GM18873 (cell line): ENCODE data around the gene FCHO1.
"Not testable (repeated sequence)": the region's sequence is repeated elsewhere in the genome, so short reads cannot be mapped to it uniquely, and the experiment has no call there.

Experiments
- ATAC-seq: cut with Tn5 transposase; IDR thresholded peaks from one replicate; pipeline ENCODE4 v1.9.1; 2021; ENCODE audit warnings: mild to moderate bottlenecking, moderate library complexity, moderate number of reproducible peaks; ENCODE audit not compliant: unreplicated experiment, low FRiP score

Gene FCHO1

DNA sequence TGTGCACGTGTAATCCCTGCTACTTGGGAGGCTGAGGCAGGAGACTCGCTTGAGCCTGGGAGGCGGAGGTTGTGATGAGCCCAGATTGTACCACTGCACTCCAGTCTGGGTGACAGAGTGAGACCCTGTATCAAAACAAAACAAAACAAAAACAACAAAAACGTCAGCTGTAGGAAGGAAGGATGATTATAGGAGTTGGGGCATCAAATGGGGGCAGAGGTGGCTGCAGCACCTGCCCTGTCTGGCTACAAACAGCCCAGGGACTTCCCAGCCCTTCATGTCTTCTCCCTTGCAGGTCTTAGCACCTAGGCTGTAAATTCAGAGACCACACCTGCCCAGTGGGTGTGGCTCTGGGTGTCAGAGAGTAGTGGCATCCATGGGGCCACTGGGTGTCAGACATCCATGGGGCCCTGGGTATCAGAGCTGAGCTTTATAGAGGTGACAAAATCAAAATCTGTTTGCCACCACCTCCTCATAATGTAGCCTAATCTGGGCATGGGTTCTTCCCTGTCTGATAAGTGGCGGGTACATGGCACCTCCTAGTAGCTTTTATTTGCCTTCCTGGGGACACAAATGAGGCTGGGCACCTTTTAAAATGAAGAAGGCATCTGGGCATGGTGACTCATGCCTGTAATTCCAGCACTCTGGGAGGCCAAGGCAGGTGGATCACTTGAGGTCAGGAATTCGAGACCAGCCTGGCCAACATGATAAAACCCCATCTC lies 38.9 kb downstream of the FCHO1 start:
- ATAC-seq, result no peak

DNA sequence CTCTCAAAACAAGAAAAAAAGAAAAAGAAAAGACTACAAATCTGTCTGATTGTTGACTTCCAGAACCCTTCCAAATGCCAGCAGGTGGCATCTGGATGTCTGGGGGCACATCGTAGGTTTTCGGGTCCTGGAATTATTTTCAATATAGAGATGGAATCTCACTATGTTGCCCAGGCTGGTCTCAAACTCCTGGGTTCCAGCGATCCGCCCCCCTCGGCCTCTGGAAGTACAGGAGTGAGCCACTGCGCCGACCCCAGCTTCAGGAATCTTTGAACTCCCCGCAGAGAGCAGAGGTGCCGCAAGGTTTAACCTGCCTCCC lies 43.1 kb downstream of the FCHO1 start:
- no peak for ATAC-seq

DNA sequence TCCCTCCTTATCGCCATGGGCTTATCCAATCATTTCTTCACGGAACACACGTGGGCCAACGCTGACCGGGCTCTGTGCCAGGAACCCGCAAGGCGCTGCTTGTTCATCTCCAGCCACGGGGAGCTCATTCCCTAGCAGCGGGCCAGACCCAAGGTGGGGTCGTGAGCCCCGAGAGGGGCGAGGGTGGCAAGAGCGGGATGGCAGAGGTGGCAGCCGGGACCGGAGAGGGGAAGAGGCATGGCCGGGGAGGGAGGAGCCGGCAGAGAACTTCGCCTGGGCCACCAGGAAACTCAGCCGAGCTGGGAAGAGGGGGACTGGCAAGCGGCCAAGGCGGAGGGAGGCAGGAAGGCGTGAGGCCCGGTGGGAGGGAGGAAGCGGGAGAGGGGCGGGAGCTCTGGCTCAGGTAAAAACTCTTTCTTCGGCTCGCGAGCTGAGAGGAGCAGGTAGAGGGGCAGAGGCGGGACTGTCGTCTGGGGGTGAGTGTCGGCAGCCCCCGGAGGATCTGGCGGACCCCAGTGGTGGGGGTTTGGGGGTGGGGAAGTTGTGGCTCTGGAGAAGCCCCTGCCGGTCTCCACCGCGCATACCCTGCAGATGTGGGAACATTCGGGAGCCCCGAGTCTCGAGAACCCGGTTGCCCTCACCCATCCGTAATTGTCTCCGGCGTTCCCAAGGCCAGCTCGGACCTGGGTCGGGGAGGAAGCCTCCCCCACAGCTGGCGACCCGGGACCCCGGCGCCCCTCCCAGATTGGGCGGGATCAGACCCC lies 43.6 kb downstream of the FCHO1 start, which contains the start of gene B3GNT3:
Gene B3GNT3 (plus strand): TSS at position 408 of the 764 bp plus-strand sequence. CDS start 12,670 bp downstream, outside the sequence.
- no peak for ATAC-seq

DNA sequence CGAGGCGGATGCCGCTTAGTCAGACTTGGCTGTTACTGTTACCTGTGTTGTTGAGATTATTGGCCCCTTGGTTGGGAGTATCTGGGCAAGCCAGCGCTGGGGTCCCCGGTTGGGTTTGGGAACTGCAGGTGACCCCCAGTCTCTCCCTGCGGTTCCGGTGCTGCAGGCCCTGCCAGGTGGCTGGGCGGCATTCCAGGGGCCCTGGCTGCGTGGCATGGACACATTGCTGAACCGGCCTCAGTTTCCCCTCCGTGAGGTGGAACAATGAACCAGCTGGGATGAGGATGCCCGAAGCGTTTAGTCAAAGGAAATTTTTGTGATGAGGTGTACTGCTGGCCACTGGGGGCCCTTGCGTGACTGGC lies 44.2 kb downstream of the FCHO1 start:
- ATAC-seq, result no peak

DNA sequence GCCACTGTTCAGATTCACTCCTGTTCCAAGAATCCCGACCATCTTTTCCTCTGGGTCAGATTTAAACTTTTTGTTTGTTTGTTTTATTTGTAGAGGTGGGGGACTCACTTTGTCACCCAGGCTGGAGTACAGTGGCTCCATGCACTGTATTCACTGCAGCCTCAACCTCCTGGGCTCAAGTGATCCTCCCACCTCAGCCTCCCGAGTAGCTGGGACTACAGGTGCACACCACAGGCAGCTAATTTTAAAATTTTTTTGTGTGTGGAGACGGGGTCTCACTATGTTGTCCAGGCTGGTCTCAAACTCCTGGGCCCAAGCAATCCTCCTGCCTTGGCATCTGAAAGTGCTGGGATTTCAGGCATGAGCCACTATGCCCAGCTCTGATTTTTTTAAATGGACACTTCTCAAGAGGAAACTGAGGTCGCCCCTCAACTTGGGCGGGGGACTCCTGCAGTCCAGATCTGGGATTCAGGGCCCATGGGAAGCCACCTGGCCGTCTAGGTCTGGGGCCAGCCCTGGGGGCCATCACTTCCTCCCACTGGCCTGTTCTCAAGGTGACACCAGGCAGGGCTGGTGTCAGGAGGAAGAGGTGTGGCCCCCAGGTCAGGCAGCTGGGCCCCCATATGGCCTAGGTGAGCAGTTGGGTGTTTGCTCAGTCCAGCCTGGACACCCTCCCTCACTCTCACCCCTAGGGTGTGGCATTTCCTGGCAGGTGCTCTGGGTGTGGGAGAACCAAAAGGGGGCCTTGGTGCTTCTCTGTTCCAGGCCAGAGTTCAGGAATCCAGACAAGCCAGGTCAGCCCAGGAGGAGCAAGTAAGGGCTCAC lies 44.9 kb downstream of the FCHO1 start:
- ATAC-seq, result no peak

DNA sequence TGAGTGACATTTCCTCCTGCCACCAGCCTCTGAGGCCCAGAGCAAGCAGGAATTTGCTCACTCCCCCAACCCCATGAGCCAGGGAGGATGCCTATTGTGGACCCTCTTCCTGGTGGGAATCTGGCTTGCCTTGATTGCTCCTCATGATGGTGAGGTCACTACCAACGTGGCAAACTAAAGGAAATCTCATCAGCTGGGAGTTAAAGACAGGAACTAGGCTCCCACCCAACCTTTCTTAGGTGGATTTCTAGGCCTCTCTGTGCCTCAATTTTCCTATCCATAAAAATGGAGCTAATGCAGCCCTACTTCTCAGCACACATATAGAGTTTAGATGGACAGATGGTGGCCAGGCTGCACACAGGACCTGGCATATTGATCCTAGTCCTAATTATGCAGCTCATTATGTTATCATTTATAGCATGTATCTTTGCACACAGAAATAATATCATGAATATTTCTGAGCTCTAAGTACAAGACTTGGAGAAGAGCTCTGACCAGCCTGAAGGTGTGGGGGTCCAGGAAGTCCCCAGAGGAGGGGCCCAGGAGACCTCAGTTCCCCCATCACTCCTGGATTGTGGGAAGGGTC lies 45.7 kb downstream of the FCHO1 start:
- no peak for ATAC-seq

DNA sequence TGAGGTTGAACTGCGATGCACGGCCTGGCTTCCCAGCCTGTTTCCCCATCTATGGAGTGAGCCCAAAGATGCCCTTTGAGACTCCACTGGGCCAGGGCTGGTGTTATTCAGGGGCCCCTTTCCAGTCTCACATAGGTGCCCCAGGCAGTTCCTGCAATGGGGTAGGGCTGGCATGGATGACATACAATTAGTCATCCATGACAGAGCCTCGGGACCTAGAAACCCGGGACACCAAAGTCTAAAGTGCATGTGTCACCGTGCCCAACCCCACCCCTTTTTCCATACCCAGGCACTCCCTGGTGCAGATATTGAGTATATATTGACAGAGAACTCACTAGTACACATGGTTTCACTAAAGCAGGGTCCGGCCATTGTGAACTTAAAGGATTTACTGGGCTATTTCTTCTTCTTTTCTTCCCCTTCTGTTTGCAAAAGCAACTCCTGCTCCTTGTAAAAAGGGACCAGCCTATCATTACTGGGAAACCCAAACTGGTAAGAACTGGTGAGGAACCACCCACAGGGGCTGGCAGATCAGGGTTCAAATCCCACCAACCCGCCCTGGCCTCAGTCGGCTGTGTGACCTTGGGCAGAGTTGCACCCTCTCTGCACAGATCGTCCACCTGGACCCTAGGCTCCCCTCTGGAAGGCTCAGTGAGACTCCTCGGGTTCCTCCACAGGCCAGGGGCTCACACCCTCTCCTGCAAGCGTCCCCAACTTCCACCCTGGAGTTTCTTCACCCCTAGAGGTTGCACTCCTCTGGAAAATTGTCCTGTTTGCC lies 46.3 kb downstream of the FCHO1 start:
- no peak for ATAC-seq

DNA sequence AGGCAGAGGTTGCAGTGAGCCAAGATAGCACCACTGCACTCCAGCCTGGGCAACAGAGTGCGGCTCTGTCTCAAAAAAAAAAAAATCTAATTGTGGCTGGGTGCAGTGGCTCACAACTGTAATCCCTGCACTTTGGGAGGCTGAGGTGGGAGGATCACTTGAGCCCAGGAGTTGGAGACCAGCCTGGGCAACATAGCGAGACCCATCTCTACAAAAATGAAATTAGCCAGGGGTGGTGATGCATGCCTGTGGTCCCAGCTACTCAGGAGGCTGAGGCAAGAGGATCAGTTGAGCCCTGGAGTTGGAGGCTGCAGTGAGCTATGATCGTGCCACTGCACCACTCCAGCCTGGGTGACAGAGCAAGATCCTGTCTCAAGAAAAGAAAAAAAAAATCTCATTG lies 47.3 kb downstream of the FCHO1 start:
- ATAC-seq, result not testable (repeated sequence)

DNA sequence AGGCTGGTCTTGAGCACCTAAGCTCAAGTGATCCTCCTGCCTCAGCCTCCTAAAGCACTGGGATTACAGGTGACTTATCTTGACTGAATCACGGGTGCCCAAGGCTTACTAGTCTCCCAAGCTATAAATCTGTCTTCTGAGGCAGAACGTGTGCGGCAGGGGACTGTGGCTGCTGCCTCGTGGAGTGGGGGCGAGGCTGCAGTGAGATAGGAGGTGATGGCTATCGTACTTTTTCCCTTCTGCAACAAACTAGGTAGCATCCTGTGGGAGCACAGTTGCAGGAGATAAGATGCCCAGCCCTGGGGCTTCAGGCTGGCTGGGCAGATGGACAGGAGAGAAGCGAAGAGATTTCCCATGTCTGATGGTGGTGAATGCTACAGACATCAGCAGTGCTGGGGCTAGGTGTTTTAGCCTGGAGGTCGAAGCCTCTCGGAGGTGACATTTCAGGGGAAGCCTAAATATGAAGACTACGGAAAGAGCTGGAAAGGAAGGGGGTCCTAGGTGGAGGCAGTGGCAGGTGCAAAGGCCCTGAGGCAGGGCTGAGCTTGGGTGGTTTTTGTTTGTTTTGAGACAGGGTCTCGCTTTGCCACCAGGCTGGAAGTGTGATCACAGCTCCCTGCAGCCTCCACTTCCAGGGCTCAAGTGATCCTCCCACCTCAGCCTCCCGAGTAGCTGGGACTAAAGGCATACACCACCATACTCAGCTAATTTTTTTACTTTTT lies 51.0 kb downstream of the FCHO1 start:
- ATAC-seq, result no peak

DNA sequence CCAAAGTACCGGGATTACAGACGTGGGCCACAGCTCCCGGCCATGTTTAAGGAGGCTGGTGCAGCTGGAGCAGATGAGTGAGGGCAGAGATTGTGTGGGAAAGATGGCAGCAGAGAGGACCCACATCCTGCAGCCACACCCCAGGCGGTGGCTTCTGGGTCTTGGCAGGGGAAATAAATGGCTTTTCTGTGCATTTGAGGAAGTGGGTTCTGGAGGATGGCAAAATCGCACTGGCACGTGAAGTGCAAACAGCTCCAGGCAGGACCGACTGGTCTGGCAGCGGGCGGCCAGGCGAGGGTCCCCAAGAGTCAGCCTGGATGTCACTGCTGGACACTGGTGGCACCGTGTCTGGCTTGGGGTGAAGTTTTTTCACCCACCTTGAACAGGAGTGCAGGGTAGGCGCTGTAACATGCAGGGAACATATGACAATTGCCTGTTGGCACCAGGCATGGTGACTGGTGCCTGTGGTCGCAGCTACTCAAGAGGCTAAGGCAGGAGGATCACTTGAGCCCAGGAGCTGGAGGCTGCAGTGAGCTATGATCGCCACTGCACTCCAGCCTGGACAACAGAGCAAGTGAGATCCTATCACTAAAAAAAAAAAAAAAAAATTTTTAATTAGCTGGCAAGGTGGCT lies 52.1 kb downstream of the FCHO1 start:
- no peak for ATAC-seq

DNA sequence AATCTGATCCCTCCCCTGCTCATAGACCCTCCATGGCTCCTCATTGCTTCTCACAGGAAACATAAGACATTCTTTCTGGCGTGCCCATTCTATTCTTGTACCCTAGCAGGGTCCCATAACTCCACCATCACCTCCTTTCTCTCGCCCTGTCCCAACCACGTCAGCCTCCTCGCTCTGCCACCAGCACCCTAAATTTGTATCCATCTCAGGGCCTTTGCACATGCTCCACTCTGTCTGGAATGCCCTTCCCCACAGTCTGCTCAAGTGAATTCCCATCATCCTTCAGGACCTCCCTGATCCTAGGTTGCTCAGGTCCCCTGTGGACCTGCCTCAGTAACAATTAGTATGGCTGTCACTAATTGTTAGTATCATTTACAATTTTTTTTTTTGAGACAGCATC lies 54.1 kb downstream of the FCHO1 start:
- ATAC-seq, result no peak

DNA sequence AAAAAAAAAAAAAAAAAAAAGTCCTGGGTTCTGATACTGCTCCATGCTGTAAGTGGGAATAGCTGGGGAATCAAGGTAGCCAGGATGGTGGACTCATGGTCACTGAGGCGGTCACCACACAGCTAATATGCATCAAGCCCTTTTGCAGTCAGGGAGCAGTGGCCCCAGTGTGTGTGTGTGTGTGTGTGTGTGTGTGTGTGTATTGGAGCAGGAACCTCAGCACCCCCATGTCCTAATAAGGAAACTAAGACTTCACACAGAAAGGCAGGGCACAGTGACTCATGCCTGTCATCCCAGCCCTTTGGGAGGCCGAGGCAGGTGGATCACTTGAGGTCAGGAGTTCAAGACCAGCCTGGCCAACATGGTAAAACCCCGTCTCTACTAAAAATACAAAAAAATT lies 55.7 kb downstream of the FCHO1 start:
- no peak for ATAC-seq

DNA sequence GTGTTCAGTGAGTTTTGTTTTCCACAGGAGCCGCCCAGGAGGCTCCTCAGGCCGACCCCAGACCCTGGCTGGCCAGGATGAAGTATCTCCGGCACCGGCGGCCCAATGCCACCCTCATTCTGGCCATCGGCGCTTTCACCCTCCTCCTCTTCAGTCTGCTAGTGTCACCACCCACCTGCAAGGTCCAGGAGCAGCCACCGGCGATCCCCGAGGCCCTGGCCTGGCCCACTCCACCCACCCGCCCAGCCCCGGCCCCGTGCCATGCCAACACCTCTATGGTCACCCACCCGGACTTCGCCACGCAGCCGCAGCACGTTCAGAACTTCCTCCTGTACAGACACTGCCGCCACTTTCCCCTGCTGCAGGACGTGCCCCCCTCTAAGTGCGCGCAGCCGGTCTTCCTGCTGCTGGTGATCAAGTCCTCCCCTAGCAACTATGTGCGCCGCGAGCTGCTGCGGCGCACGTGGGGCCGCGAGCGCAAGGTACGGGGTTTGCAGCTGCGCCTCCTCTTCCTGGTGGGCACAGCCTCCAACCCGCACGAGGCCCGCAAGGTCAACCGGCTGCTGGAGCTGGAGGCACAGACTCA lies 56.5 kb downstream of the FCHO1 start:
- no peak for ATAC-seq

DNA sequence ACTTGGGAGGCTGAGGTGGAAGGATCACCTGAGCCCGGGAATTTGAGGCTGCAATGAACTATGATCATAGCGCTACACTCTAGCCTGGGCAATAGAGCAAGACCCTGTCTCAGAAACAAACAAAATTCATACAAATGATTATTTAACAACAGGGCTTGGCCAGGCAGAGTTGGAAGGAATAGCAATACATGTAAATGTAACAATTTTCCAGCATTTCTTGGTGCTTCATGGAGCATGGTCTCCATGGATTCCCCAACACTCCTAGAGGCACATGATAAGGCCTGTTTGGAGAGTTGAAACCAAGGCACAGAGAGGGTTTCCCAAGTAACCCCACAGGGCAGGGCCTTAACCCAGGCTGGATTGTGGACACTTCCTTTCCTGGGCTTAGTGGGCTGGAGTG lies 59.8 kb downstream of the FCHO1 start:
- ATAC-seq, result no peak

DNA sequence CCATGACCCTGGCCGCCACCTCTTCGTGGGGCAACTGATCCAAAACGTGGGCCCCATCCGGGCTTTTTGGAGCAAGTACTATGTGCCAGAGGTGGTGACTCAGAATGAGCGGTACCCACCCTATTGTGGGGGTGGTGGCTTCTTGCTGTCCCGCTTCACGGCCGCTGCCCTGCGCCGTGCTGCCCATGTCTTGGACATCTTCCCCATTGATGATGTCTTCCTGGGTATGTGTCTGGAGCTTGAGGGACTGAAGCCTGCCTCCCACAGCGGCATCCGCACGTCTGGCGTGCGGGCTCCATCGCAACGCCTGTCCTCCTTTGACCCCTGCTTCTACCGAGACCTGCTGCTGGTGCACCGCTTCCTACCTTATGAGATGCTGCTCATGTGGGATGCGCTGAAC lies 60.4 kb downstream of the FCHO1 start:
- ATAC-seq, result no peak

DNA sequence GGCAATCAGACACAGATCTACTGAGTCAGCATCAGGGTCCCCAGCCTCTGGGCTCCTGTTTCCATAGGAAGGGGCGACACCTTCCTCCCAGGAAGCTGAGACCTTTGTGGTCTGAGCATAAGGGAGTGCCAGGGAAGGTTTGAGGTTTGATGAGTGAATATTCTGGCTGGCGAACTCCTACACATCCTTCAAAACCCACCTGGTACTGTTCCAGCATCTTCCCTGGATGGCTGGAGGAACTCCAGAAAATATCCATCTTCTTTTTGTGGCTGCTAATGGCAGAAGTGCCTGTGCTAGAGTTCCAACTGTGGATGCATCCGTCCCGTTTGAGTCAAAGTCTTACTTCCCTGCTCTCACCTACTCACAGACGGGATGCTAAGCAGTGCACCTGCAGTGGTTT lies 60.8 kb downstream of the FCHO1 start:
- no peak for ATAC-seq

DNA sequence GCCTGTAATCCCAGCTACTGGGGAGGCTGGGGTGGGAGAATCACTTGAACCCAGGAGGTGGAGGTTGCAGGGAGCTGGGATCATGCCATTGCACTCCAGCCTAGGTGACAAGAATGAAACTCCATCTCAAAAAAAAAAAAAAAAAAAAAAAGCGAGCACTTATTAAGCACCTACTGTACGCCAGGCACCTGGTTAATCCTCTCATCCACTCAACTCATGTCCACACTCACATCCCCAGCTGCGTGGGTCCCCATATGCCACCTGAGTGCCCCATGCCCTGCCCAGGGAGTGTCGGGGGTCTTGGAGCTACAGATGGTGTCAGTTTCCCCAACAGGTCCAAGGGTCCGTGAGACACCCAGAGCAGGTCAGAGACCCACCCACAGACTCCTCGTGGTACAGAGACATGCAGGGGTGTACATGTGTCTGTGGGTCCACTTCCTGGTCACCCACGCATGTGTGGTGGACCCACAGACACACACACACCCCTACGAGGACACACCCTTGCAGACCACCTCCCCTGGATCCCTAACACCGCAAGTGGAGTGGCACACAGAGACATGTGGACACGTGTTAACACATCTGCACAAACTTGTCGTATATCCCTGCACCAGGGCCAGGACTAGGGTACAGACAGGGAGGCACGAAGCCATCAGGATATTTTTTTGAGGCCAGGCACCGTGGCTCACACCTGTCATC lies 66.5 kb downstream of the FCHO1 start:
- no peak for ATAC-seq

DNA sequence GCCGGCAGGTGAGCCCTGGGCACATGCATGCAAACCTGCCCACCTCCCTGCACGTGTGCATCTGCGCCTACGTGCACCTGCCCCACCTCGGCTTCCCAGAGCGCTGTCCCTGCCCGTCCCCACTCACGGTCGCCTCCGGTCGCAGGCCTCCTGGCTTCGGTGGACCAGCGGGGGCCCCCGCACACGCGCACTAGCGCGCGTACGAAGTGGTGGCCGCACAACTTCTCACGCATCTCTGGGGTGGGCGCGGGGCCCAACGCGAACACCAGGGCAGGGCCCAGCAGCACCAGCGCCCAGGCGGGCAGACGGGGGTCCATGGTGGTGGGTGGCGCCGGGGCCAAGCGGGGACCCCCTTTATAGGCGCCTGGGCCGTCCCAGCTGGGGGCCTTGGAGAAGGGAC lies 69.9 kb downstream of the FCHO1 start, which contains the start of gene INSL3:
Gene INSL3 (minus strand): TSS at position 330 of the 400 bp plus-strand sequence. CDS start 13 bp downstream, at position 317.
- ATAC-seq, result no peak
